Measurements from ENCODE around the gene RNF40. TPM values are rescaled to one million over a fixed set of nuclear protein-coding genes. Genes with fewer than 3 reads are reported as not detected.

RNF40 gene
- total RNA-seq, 1 experiment from 2014 or later, result 114 TPM

- intact Hi-C loops (cut with micrococcal nuclease; ENCODE audit: unreplicated experiment) (no loop called here), in situ Hi-C loops (cut with HindIII; ENCODE audit: low pct_unique_long_range_greater_than_20kb, low sequenced_read_pairs) (no loop called here)
- Histone ChIP-seq H3K27ac (ENCODE audit: low read length) (peak overlapping the region; percentile 72; the same call in 1 of the 2 replicates), H3K4me1 (ENCODE audit: control insufficient read depth, insufficient read depth, low read length) (peaks cover 25% of the 10 kb centered on the region), H3K9me3 (ENCODE audit: control insufficient read depth, insufficient read depth, low read depth, low read length) (no peaks in the 10 kb centered on the region), H3K4me3 (ENCODE audit: low read depth in 2 of 2, low read length in 2 of 2) (peak overlapping the region; percentile 98), H3K36me3 (ENCODE audit: control insufficient read depth, insufficient read depth, low read length) (peaks cover 22% of the 10 kb centered on the region), H3K27me3 (ENCODE audit: control insufficient read depth, insufficient read depth, low read length) (no peaks in the 10 kb centered on the region)
- ChIA-PET POLR2A (no interaction called here), CTCF (no interaction called here)
- no peak for DNase-seq (ENCODE audit: low read depth, low spot score)
- TF ChIP-seq REST (IDR thresholded peaks at IDR 0.05; ENCODE audit: insufficient read depth in 1 of 2, low read depth in 2 of 2, low read length in 1 of 2), result no peak
- no peak for TF ChIP-seq TCF7L2 (IDR thresholded peaks at IDR 0.05; ENCODE audit: low read depth, low read length)
- TF ChIP-seq CTCF (IDR thresholded peaks at IDR 0.05), result no peak
- peak; percentile 67 for ATAC-seq
- no TSS peak for BruUV-seq (replicated peaks)
Measured at GRCh38 chr16:30761427-30761927, 645 bp upstream of the RNF40 start.

GRCh38 chr16:30762991-30763725, 1.0 kb downstream of the RNF40 start:
- in situ Hi-C loops (cut with HindIII; ENCODE audit: low pct_unique_long_range_greater_than_20kb, low sequenced_read_pairs), result no loop called here
- BruUV-seq (replicated peaks), result no TSS peak
- CTCF ChIA-PET, result interaction anchor here (0.6 kb wide), 1 partner anchor 82 kb away, joined by 3 read pairs; no protein-coding TSS in a partner anchor

More at GRCh38 chr16:30762991-30763725, 1.0 kb downstream of the RNF40 start:
- TF ChIP-seq TCF7L2 (IDR thresholded peaks at IDR 0.05; ENCODE audit: low read depth, low read length) (no peak), SIN3A (IDR thresholded peaks at IDR 0.05; ENCODE audit: borderline replicate concordance, insufficient read depth, low read depth, low read length) (no peak), POLR2AphosphoS5 (IDR thresholded peaks at IDR 0.05; ENCODE audit: low read depth, low read length) (no peak), REST (IDR thresholded peaks at IDR 0.05; ENCODE audit: insufficient read depth in 1 of 2, low read depth in 2 of 2, low read length in 1 of 2) (no peak), CTCF (IDR thresholded peaks at IDR 0.05) (no peak)
- POLR2A ChIA-PET, result interaction anchor here (0.5 kb wide), 1 partner anchor 24 kb away, joined by 5 read pairs; no protein-coding TSS in a partner anchor
- Histone ChIP-seq H3K4me3 (ENCODE audit: low read depth in 2 of 2, low read length in 2 of 2) (peak overlapping the region; percentile 98), H3K4me1 (ENCODE audit: control insufficient read depth, insufficient read depth, low read length) (peaks cover 25% of the 10 kb centered on the region), H3K36me3 (ENCODE audit: control insufficient read depth, insufficient read depth, low read length) (peaks cover 25% of the 10 kb centered on the region), H3K27ac (ENCODE audit: low read length) (peak overlapping the region; percentile 92), H3K9me3 (ENCODE audit: control insufficient read depth, insufficient read depth, low read depth, low read length) (no peaks in the 10 kb centered on the region), H3K27me3 (ENCODE audit: control insufficient read depth, insufficient read depth, low read length) (no peaks in the 10 kb centered on the region)
- DNase-seq (ENCODE audit: low read depth, low spot score) (no peak), ATAC-seq (no peak)
- intact Hi-C loops (cut with micrococcal nuclease; ENCODE audit: unreplicated experiment), result no loop called here
